GM21447 (cell line): ENCODE measurements around the gene HLA-DRA.
"Not testable (repeated sequence)": the region's sequence is repeated elsewhere in the genome, so short reads cannot be mapped to it uniquely, and the experiment has no call there.

ENCODE experiments used
- ATAC-seq: cut with Tn5 transposase; IDR thresholded peaks from one replicate; pipeline ENCODE4 v1.9.1; 2021; ENCODE audit not compliant: unreplicated experiment

Gene HLA-DRA

GRCh38 chr6:32430179-32430578 is 9.5 kb upstream of the HLA-DRA start:
- no peak for ATAC-seq

- no peak for ATAC-seq
Observed at GRCh38 chr6:32431142-32431541, 8.5 kb upstream of the HLA-DRA start.

GRCh38 chr6:32432050-32432450 is 7.6 kb upstream of the HLA-DRA start:
- no peak for ATAC-seq

- not testable (repeated sequence) for ATAC-seq
Observed at GRCh38 chr6:32433950-32434349, 5.7 kb upstream of the HLA-DRA start.

- ATAC-seq: no peak
Observed at GRCh38 chr6:32436186-32436585, 3.5 kb upstream of the HLA-DRA start.

GRCh38 chr6:32436995-32437836 is 2.5 kb upstream of the HLA-DRA start:
- peak; percentile 75 for ATAC-seq

- no peak for ATAC-seq
Observed at GRCh38 chr6:32439139-32439538, 548 bp upstream of the HLA-DRA start.

- ATAC-seq: no peak
Observed at GRCh38 chr6:32442243-32442667, 2.6 kb downstream of the HLA-DRA start.

- ATAC-seq: no peak
Observed at GRCh38 chr6:32442977-32443552, 3.4 kb downstream of the HLA-DRA start.

GRCh38 chr6:32444433-32444832 is 4.7 kb downstream of the HLA-DRA start:
- ATAC-seq: no peak

GRCh38 chr6:32445321-32445854 is 5.7 kb downstream of the HLA-DRA start:
- no peak for ATAC-seq

GRCh38 chr6:32447932-32448331 is 8.2 kb downstream of the HLA-DRA start:
- no peak for ATAC-seq

GRCh38 chr6:32449088-32449736 is 9.5 kb downstream of the HLA-DRA start:
- ATAC-seq: no peak

- ATAC-seq: no peak
Observed at GRCh38 chr6:32457054-32457453, 17.4 kb downstream of the HLA-DRA start.

- no peak for ATAC-seq
Observed at GRCh38 chr6:32459781-32460424, 20.2 kb downstream of the HLA-DRA start.

GRCh38 chr6:32460528-32460927 is 20.8 kb downstream of the HLA-DRA start:
- no peak for ATAC-seq

- ATAC-seq: no peak
Observed at GRCh38 chr6:32461493-32461892, 21.8 kb downstream of the HLA-DRA start.

GRCh38 chr6:32462609-32463008 is 22.9 kb downstream of the HLA-DRA start:
- peak; percentile 53 for ATAC-seq

GRCh38 chr6:32467743-32468503 is 28.2 kb downstream of the HLA-DRA start:
- ATAC-seq: not testable (repeated sequence)

GRCh38 chr6:32472781-32473375 is 33.2 kb downstream of the HLA-DRA start:
- no peak for ATAC-seq
